CD4-positive, CD25-positive, alpha-beta regulatory T cell (primary cell): ENCODE data around the gene MALRD1. TPM values are rescaled to one million over a fixed set of nuclear protein-coding genes. Genes with fewer than 3 reads are reported as not detected.
"Not testable (repeated sequence)": the region's sequence is repeated elsewhere in the genome, so short reads cannot be mapped to it uniquely, and the experiment has no call there.

Experiments used
- ATAC-seq, 2 donors: fragments of 150-1000 bp; cut with Tn5 transposase; one replicate each; pipeline ENCODE4 v1.10.0; 2021; ENCODE audit warnings: low read depth in 2 of 2, moderate number of reproducible peaks in 2 of 2, moderate library complexity in 1 of 2
- DNase-seq, 3 donors: peaks; one replicate each; pipeline versions ENCODE4 v3.0.0 to v3.0.0-alpha.2; 2012 to 2022; ENCODE audit warnings: mixed read lengths in 1 of 3
- H3K27ac ChIP-seq: one replicate; pipeline ENCODE4 v1.7.0; 2013; ENCODE audit warnings: mild to moderate bottlenecking, low read length; ENCODE audit not compliant: insufficient read depth, poor library complexity, severe bottlenecking
- H3K27me3 ChIP-seq: one replicate; pipeline ENCODE4 v1.7.0; 2013; ENCODE audit warnings: low read length; ENCODE audit not compliant: control insufficient read depth, insufficient read depth
- H3K36me3 ChIP-seq: one replicate; pipeline ENCODE4 v1.7.0; 2013; ENCODE audit warnings: mild to moderate bottlenecking, low read length, moderate library complexity; ENCODE audit not compliant: control insufficient read depth, insufficient read depth
- H3K4me1 ChIP-seq: 2 replicates; pipeline ENCODE4 v1.7.0; 2013; ENCODE audit warnings: mild to moderate bottlenecking, low read length; ENCODE audit not compliant: insufficient read depth, control insufficient read depth, poor library complexity, severe bottlenecking
- H3K4me3 ChIP-seq: one replicate; pipeline ENCODE4 v1.7.0; 2013; ENCODE audit warnings: low read depth, mild to moderate bottlenecking, low read length, moderate library complexity
- H3K9me3 ChIP-seq, 2 experiments: 1 replicate in 1 of 2; 2 replicates in 1 of 2; pipeline ENCODE4 v1.7.0; 2013; ENCODE audit warnings: low read length in 2 of 2, mild to moderate bottlenecking in 1 of 2, moderate library complexity in 1 of 2; ENCODE audit not compliant: control insufficient read depth in 2 of 2
- H3K27ac Mint-ChIP-seq, 3 donors: one replicate each; pipeline ENCODE4 v1.8.0; 2020 to 2022; ENCODE audit warnings: mild to moderate bottlenecking in 3 of 3, mixed read lengths in 3 of 3, moderate library complexity in 2 of 3
- H3K27me3 Mint-ChIP-seq: one replicate; pipeline ENCODE4 v1.8.0; 2022; ENCODE audit warnings: mild to moderate bottlenecking, mixed read lengths
- H3K36me3 Mint-ChIP-seq: one replicate; pipeline ENCODE4 v1.8.0; 2020; ENCODE audit warnings: mixed read lengths
- H3K4me1 Mint-ChIP-seq, 4 donors: one replicate each; pipeline ENCODE4 v1.8.0; 2020 to 2022; ENCODE audit warnings: mixed read lengths in 4 of 4, mild to moderate bottlenecking in 1 of 4
- H3K4me3 Mint-ChIP-seq, 4 donors: one replicate each; pipeline ENCODE4 v1.8.0; 2020 to 2022; ENCODE audit warnings: mild to moderate bottlenecking in 4 of 4, mixed read lengths in 4 of 4, moderate library complexity in 3 of 4
- H3K9me3 Mint-ChIP-seq, 7 donors: one replicate each; pipeline ENCODE4 v1.8.0; 2020 to 2022; ENCODE audit warnings: mixed read lengths in 7 of 7, mild to moderate bottlenecking in 3 of 7, moderate library complexity in 2 of 7
- polyA plus RNA-seq, 4 donors: library from polyadenylated mRNA; unstranded; fragments of 300-500 nt; fragmentation: Illumina TruSeq; gene quantifications; one replicate each; pipeline ENCODE4 v1.2.3, GENCODE V29; 2021
- total RNA-seq: library from RNA; stranded (reverse); gene quantifications from one replicate; pipeline ENCODE4 v1.2.3, GENCODE V29; 2022

The MALRD1 gene
- total and polyA plus RNA-seq, 5 donors from 2014 or later, result not detected

DNA sequence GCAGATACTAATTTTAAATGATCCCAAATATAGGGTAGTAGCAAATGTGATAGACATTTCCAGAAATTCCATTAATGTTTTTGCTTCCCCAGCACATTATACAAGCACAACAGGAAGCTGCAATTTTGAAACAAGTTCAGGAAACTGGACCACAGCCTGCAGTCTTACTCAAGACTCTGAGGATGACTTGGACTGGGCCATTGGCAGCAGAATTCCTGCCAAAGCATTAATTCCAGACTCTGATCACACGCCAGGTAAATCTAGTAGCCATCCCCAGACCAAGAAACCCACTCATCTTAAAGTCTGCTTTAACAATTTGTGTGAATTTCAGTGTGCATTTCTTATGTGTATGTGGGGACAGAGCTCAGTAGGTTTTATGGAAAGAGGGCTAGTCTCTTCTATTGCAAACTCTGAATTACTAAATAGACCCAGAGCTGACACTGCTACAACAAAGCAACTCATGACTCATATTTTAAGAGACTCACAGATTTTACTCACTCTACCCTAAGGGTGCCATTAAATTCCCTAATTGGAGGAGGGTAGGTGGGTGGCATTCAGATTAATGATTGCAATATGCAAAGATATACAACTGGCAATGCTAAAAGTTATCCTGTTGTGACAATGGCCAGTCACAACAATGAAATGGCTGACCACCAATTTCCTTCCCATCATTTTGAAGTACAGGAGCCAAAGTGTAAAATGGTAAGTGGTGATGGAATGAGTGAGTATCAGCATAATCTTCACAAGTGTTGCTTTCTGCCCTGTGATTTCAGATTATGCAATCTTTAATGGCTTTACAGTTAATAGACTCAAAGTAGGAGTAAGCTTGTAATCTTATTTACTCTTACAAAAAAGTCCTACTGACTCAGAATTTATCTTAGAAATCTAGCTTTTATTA is 450.0 kb downstream of the MALRD1 start:
- H3K9me3 ChIP-seq, result peaks cover 3 to 4% of the 10 kb centered on the region in 2 experiments
- no peak overlapping the region for H3K27ac Mint-ChIP-seq
- H3K9me3 Mint-ChIP-seq, result peaks cover 2 to 17% (median 6%) of the 10 kb centered on the region in 7 donors
- H3K36me3 ChIP-seq, result no peaks in the 10 kb centered on the region
- no peaks in the 10 kb centered on the region for H3K36me3 Mint-ChIP-seq
- H3K27ac ChIP-seq, result no peak overlapping the region
- H3K4me3 Mint-ChIP-seq, result no peak overlapping the region
- no peaks in the 10 kb centered on the region for H3K4me1 ChIP-seq
- DNase-seq (no peak), ATAC-seq (no peak)
- H3K4me3 ChIP-seq, result no peak overlapping the region
- H3K4me1 Mint-ChIP-seq, result no peaks in the 10 kb centered on the region
- H3K27me3 ChIP-seq, result no peaks in the 10 kb centered on the region
- H3K27me3 Mint-ChIP-seq, result no peaks in the 10 kb centered on the region

GRCh38 chr10:19499291-19499770 is 450.7 kb downstream of the MALRD1 start:
- Histone ChIP-seq H3K9me3 (peaks cover 2 to 4% of the 10 kb centered on the region in 2 experiments), H3K4me1 (no peaks in the 10 kb centered on the region), H3K27ac (no peak overlapping the region), H3K27me3 (no peaks in the 10 kb centered on the region), H3K4me3 (no peak overlapping the region), H3K36me3 (no peaks in the 10 kb centered on the region)
- H3K9me3 Mint-ChIP-seq, result peaks cover 2 to 17% (median 7%) of the 10 kb centered on the region in 7 donors
- no peaks in the 10 kb centered on the region for H3K36me3 Mint-ChIP-seq
- DNase-seq (no peak), ATAC-seq (no peak)
- H3K4me3 Mint-ChIP-seq, result no peak overlapping the region
- H3K4me1 Mint-ChIP-seq, result no peaks in the 10 kb centered on the region
- H3K27me3 Mint-ChIP-seq, result no peaks in the 10 kb centered on the region
- H3K27ac Mint-ChIP-seq, result no peak overlapping the region

DNA sequence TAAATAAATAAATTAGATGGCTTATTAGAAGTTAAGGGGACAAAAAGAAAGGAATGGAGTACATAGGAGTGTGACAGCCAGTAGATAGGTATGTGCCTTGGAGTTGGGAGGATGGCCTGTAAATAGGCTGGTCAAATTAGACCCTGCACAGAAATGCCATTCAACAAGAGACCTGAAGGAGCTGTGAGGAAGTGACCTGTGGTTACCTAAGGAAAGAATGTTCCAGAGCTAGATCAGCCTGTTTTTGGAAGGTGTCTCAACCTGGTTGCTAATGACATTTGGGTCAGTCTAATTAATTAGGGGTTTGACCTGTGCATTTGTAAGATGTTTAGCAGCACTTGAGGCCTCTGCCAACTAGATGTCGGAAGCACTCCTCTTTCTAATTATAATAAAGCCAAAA is 452.4 kb downstream of the MALRD1 start:
- Histone ChIP-seq H3K9me3 (peaks cover 0 to 4% of the 10 kb centered on the region in 2 experiments), H3K4me3 (no peak overlapping the region), H3K27me3 (no peaks in the 10 kb centered on the region), H3K27ac (no peak overlapping the region), H3K36me3 (no peaks in the 10 kb centered on the region), H3K4me1 (no peaks in the 10 kb centered on the region)
- H3K27me3 Mint-ChIP-seq, result no peaks in the 10 kb centered on the region
- no peaks in the 10 kb centered on the region for H3K36me3 Mint-ChIP-seq
- ATAC-seq (no peak), DNase-seq (no peak)
- H3K27ac Mint-ChIP-seq, result no peak overlapping the region
- H3K9me3 Mint-ChIP-seq, result peaks cover 3 to 18% (median 7%) of the 10 kb centered on the region in 7 donors
- no peaks in the 10 kb centered on the region for H3K4me1 Mint-ChIP-seq
- H3K4me3 Mint-ChIP-seq, result no peak overlapping the region

DNA sequence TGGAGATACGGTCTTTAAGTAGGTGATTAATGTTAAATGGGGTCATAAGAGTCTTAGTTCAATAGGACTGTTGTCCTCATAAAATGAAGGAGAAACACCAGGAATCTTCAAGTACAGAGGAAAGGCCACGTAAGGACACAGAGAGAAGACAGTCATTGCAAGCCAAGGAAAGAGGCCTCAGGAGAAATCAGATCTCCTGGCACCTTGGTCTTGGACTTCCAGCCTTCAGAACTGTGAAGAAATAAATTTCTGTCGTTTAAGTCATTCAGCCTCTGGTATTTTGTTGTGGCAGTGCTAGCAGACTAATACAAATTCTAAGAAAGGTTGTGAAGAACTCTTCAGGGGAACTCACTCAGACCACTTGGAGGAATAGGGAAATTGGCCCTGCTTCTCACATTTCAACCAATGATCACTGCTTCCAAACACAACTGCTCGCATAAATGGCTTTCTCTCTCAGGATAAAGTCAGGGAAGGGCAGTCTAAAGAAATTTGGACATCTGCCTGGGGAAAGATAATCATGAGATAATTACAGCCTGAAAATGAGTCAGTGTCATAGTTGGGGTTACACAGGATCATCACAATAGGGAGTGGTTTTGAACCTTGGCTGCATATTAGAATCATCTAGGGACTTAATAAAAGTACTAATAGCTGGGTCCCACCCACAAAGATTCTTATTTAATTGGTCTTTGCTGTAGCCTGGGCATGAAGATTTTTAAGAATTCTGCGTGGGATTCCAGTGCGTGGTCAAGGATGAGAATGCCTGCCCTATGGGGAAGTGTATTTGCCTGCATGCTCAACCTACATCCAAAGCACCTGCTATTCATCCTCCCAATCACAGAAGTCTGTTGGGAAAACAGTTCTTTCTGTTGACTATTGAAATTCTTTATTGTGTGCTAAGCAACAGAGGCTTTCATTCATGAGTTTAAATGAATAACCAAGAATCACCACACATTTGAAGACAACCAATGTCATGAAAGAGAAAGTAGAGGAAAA is 457.0 kb downstream of the MALRD1 start:
- Histone ChIP-seq H3K4me1 (no peaks in the 10 kb centered on the region), H3K27ac (no peak overlapping the region), H3K9me3 (peaks cover 0 to 4% of the 10 kb centered on the region in 2 experiments), H3K36me3 (no peaks in the 10 kb centered on the region), H3K27me3 (no peaks in the 10 kb centered on the region), H3K4me3 (no peak overlapping the region)
- H3K4me3 Mint-ChIP-seq, result no peak overlapping the region
- H3K36me3 Mint-ChIP-seq, result no peaks in the 10 kb centered on the region
- peaks cover 1 to 24% (median 4%) of the 10 kb centered on the region in 7 donors for H3K9me3 Mint-ChIP-seq
- H3K27me3 Mint-ChIP-seq, result no peaks in the 10 kb centered on the region
- DNase-seq (no peak), ATAC-seq (no peak)
- no peak overlapping the region for H3K27ac Mint-ChIP-seq
- no peaks in the 10 kb centered on the region for H3K4me1 Mint-ChIP-seq

DNA sequence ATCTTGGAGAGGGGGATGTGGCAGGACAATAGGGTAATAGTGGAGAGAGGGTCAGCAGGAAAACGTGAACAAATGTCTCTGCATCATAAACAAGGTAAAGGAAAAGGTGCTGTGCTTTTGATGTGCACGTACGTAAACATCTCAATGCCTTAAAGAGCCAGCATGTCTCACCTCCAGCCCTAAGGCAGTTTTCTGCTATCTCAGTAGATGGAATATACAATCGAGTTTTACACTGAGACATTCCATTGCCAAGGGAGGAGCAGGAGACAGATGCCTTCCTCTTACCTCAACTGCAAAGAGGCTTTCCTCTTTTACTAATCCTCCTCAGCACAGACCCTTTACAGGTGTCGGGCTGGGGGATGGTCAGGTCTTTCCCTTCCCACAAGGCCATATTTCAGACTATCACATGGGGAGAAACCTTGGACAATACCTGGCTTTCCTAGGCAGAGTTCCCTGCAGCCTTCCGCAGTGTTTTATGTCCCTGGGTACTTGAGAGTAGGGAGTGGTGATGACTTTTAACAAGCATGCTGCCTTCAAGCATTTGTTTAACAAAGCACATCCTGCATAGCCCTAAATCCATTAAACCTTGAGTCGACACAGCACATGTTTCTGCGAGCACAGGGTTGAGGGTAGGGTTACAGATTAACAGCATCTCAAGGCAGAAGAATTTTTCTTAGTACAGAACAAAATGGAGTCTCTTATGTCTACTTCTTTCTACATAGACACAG is 461.6 kb downstream of the MALRD1 start:
- not testable (repeated sequence) for ATAC-seq, H3K27ac Mint-ChIP-seq

GRCh38 chr10:19518109-19518508 is 469.5 kb downstream of the MALRD1 start:
- Histone ChIP-seq H3K36me3 (no peaks in the 10 kb centered on the region), H3K4me1 (no peaks in the 10 kb centered on the region), H3K27me3 (no peaks in the 10 kb centered on the region), H3K9me3 (no peaks in the 10 kb centered on the region), H3K27ac (no peak overlapping the region), H3K4me3 (no peak overlapping the region)
- no peak overlapping the region for H3K4me3 Mint-ChIP-seq
- H3K27me3 Mint-ChIP-seq, result no peaks in the 10 kb centered on the region
- no peak overlapping the region for H3K27ac Mint-ChIP-seq
- H3K9me3 Mint-ChIP-seq, result peaks cover 0 to 4% (median 3%) of the 10 kb centered on the region in 7 donors
- DNase-seq, result no peak
- H3K4me1 Mint-ChIP-seq, result no peaks in the 10 kb centered on the region
- no peak for ATAC-seq
- H3K36me3 Mint-ChIP-seq, result no peaks in the 10 kb centered on the region

More for the DNA sequence above, 461.6 kb downstream of the MALRD1 start:
- not testable (repeated sequence) for H3K4me3 ChIP-seq, H3K36me3 Mint-ChIP-seq, H3K9me3 ChIP-seq, H3K27ac ChIP-seq, H3K4me1 ChIP-seq, DNase-seq, H3K9me3 Mint-ChIP-seq, H3K27me3 ChIP-seq, H3K36me3 ChIP-seq, H3K4me3 Mint-ChIP-seq, H3K27me3 Mint-ChIP-seq, H3K4me1 Mint-ChIP-seq

DNA sequence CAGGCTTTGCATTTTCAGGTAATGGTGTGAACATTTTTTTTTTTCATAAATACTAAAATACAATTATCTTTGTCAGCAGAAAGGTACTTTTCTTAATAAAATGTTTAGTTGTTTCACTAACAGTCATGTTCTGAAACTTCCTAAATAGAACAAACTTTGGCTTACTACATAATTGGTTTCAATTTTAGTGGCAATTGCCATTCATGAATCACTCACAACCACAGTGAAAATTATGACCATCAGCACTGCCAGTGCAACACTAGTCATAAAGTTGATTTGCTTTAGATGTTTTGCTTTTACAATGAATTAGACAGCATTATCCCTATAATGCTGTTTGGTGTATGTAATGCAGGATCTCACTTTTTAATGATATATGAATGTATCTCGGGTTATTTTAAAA is 470.0 kb downstream of the MALRD1 start:
- peaks cover 0 to 4% (median 3%) of the 10 kb centered on the region in 7 donors for H3K9me3 Mint-ChIP-seq
- H3K36me3 ChIP-seq, result no peaks in the 10 kb centered on the region
- H3K27ac Mint-ChIP-seq, result no peak overlapping the region
- H3K4me1 Mint-ChIP-seq, result no peaks in the 10 kb centered on the region
- H3K4me1 ChIP-seq, result no peaks in the 10 kb centered on the region
- H3K27me3 Mint-ChIP-seq, result no peaks in the 10 kb centered on the region
- H3K27me3 ChIP-seq, result no peaks in the 10 kb centered on the region
- no peaks in the 10 kb centered on the region for H3K36me3 Mint-ChIP-seq
- H3K27ac ChIP-seq, result no peak overlapping the region
- no peak overlapping the region for H3K4me3 Mint-ChIP-seq
- DNase-seq (no peak), ATAC-seq (no peak)
- H3K9me3 ChIP-seq, result no peaks in the 10 kb centered on the region
- H3K4me3 ChIP-seq, result no peak overlapping the region
